HG02759 (cell line): ENCODE measurements around the gene MINPP1.
"Not testable (repeated sequence)": the region's sequence is repeated elsewhere in the genome, so short reads cannot be mapped to it uniquely, and the experiment has no call there.

ENCODE experiments used
- ATAC-seq: cut with Tn5 transposase; IDR thresholded peaks from one replicate; pipeline ENCODE4 v1.9.1; 2021; ENCODE audit warnings: mild to moderate bottlenecking, moderate library complexity; ENCODE audit not compliant: unreplicated experiment

The MINPP1 gene

GRCh38 chr10:87560495-87561129 is 55.9 kb downstream of the MINPP1 start:
- ATAC-seq = no peak

- ATAC-seq = no peak
These were observed 58.1 kb downstream of the MINPP1 start for GRCh38 chr10:87562750-87563149.

GRCh38 chr10:87565010-87565409 is 60.3 kb downstream of the MINPP1 start:
- no peak for ATAC-seq

GRCh38 chr10:87575851-87576250 is 71.2 kb downstream of the MINPP1 start:
- no peak for ATAC-seq

- ATAC-seq = no peak
These were observed 73.6 kb downstream of the MINPP1 start for GRCh38 chr10:87578160-87578841.

GRCh38 chr10:87578842-87579401 is 74.2 kb downstream of the MINPP1 start:
- no peak for ATAC-seq

- no peak for ATAC-seq
These were observed 74.9 kb downstream of the MINPP1 start for GRCh38 chr10:87579563-87579962.

- ATAC-seq = no peak
These were observed 75.3 kb downstream of the MINPP1 start for GRCh38 chr10:87580016-87580415.

GRCh38 chr10:87585565-87586514 is 81.1 kb downstream of the MINPP1 start:
- ATAC-seq = no peak

- ATAC-seq = no peak
These were observed 85.0 kb downstream of the MINPP1 start for GRCh38 chr10:87589645-87590051.

GRCh38 chr10:87590705-87591588 is 86.3 kb downstream of the MINPP1 start:
- ATAC-seq = no peak

- ATAC-seq = no peak
These were observed 86.8 kb downstream of the MINPP1 start for GRCh38 chr10:87591589-87591886.

GRCh38 chr10:87592920-87593319 is 88.2 kb downstream of the MINPP1 start:
- not testable (repeated sequence) for ATAC-seq

GRCh38 chr10:87593702-87594101 is 89.0 kb downstream of the MINPP1 start:
- no peak for ATAC-seq

- no peak for ATAC-seq
These were observed 89.5 kb downstream of the MINPP1 start for GRCh38 chr10:87594181-87594580.

GRCh38 chr10:87594864-87595263 is 90.2 kb downstream of the MINPP1 start:
- ATAC-seq = no peak

GRCh38 chr10:87596351-87596750 is 91.7 kb downstream of the MINPP1 start:
- no peak for ATAC-seq

GRCh38 chr10:87598700-87599099 is 94.0 kb downstream of the MINPP1 start:
- no peak for ATAC-seq

GRCh38 chr10:87600581-87600980 is 95.9 kb downstream of the MINPP1 start:
- no peak for ATAC-seq
